Endodermal cell (in vitro differentiated cells): ENCODE data around the gene RAB25. TPM values are rescaled to one million over a fixed set of nuclear protein-coding genes. Genes with fewer than 3 reads are reported as not detected.

Experiments
- DNase-seq: peaks from one replicate; pipeline ENCODE4 v3.0.0-alpha.2; 2017
- H3K27ac ChIP-seq: 2 replicates; pipeline ENCODE4 v1.5.1; 2013; ENCODE audit warnings: mild to moderate bottlenecking, low read depth, low read length, moderate library complexity
- H3K27me3 ChIP-seq: 2 replicates; pipeline ENCODE4 v1.6.1; 2013; ENCODE audit warnings: mild to moderate bottlenecking, low read length, moderate library complexity; ENCODE audit not compliant: insufficient read depth, control insufficient read depth, poor library complexity, severe bottlenecking
- H3K36me3 ChIP-seq: 2 replicates; pipeline ENCODE4 v1.7.0; 2013; ENCODE audit warnings: mild to moderate bottlenecking, low read length, moderate library complexity; ENCODE audit not compliant: control insufficient read depth, insufficient read depth
- H3K4me1 ChIP-seq: one replicate; pipeline ENCODE4 v1.7.0; 2013; ENCODE audit warnings: low read length; ENCODE audit not compliant: control insufficient read depth, insufficient read depth
- H3K4me3 ChIP-seq: 2 replicates; pipeline ENCODE4 v1.5.1; 2013; ENCODE audit warnings: mild to moderate bottlenecking, low read length, moderate library complexity
- H3K9ac ChIP-seq: 2 replicates; pipeline ENCODE4 v1.6.1; 2013; ENCODE audit warnings: mild to moderate bottlenecking, low read length, moderate library complexity; ENCODE audit not compliant: poor library complexity, severe bottlenecking; ENCODE audit errors: extremely low read depth
- H3K9me3 ChIP-seq: 2 replicates; pipeline ENCODE4 v1.6.1; 2013; ENCODE audit warnings: mild to moderate bottlenecking, low read length, moderate library complexity; ENCODE audit not compliant: control insufficient read depth
- H3K27ac Mint-ChIP-seq: 2 replicates; pipeline ENCODE4 v1.8.0; 2020; ENCODE audit warnings: mixed read lengths
- H3K27me3 Mint-ChIP-seq: 2 replicates; pipeline ENCODE4 v1.8.0; 2021; ENCODE audit warnings: mild to moderate bottlenecking, mixed read lengths; ENCODE audit not compliant: insufficient read depth
- H3K36me3 Mint-ChIP-seq: 2 replicates; pipeline ENCODE4 v1.8.0; 2020; ENCODE audit warnings: low read depth, mixed read lengths
- H3K4me1 Mint-ChIP-seq: 2 replicates; pipeline ENCODE4 v1.8.0; 2020; ENCODE audit warnings: mixed read lengths
- H3K4me3 Mint-ChIP-seq: 2 replicates; pipeline ENCODE4 v1.8.0; 2020; ENCODE audit warnings: mild to moderate bottlenecking, moderate library complexity, mixed read lengths
- H3K9me3 Mint-ChIP-seq: 2 replicates; pipeline ENCODE4 v1.8.0; 2020; ENCODE audit warnings: mild to moderate bottlenecking, mixed read lengths
- CTCF ChIP-seq: fragments of 200-600 bp; sonication (generic); conservative IDR thresholded peaks from 2 replicates; pipeline ENCODE4 v1.5.0; 2021; ENCODE audit warnings: antibody characterized with exemption, mild to moderate bottlenecking
- WGBS, 2 experiments: methylation state at CpG; one replicate each; pipeline versions ENCODE4 v1.1.5 to v1.1.7; 2013; ENCODE audit warnings: missing lambda C conversion rate in 2 of 2, mixed read lengths in 1 of 2; ENCODE audit not compliant: insufficient coverage in 1 of 2, insufficient read length in 1 of 2; 5-methylcytosine and 5-hydroxymethylcytosine counted together
- total RNA-seq, 2 donors: library from RNA; stranded (reverse); fragmentation: NEBNext Ultra II Directional in 1 of 2; extraction: Animal tissue kit (Norgen Biotek cat#: 25700) in 1 of 2; gene quantifications; 2 replicates in 1 of 2; 3 replicates in 1 of 2; pipeline ENCODE4 v1.2.1, GENCODE V29; 2021

The RAB25 gene
- total RNA-seq, 2 donors from 2014 or later: 82.0 to 84.4 TPM

DNA sequence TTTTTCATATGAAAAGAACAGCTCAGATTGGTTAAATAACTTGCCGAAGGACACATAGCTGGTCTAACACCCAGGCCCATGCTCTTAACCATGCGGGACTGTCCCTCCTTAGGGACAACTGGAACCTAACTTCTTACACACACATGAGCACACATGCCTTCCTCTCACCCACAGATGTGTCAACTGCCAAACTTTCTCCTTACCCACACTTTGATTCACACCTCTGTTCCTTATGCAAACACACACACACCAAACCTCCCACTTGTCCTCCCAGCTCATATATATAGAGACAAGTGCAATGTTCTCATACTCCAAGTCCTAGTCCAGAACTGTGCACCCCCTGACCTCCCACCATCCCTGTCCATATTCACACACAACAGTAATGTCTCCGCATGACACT, 4.3 kb downstream of the RAB25 start:
- 91 to 95% methylated on average over 3 of the region's 3 CpGs for WGBS, 2 experiments

GRCh38 chr1:156065871-156066270, 4.9 kb downstream of the RAB25 start:
- no peak overlapping the region for H3K4me3 Mint-ChIP-seq
- Histone ChIP-seq H3K9me3 (no peaks in the 10 kb centered on the region), H3K36me3 (no peaks in the 10 kb centered on the region), H3K27ac (no peak overlapping the region), H3K4me3 (no peak overlapping the region), H3K4me1 (peaks cover 2% of the 10 kb centered on the region), H3K27me3 (no peaks in the 10 kb centered on the region), H3K9ac (no peak overlapping the region)
- no peaks in the 10 kb centered on the region for H3K27me3 Mint-ChIP-seq
- WGBS, 2 experiments: 77 to 78% methylated on average over 6 to 16 of the region's 16 CpGs
- H3K9me3 Mint-ChIP-seq: no peaks in the 10 kb centered on the region
- peaks cover 39% of the 10 kb centered on the region for H3K4me1 Mint-ChIP-seq
- DNase-seq: no peak
- H3K36me3 Mint-ChIP-seq: peaks cover 32% of the 10 kb centered on the region
- no peak for TF ChIP-seq CTCF
- H3K27ac Mint-ChIP-seq: no peak overlapping the region

More for the DNA sequence above, 4.3 kb downstream of the RAB25 start:
- peaks cover 29% of the 10 kb centered on the region for H3K36me3 Mint-ChIP-seq
- H3K9ac ChIP-seq: no peak overlapping the region
- peak overlapping the region; percentile 17 for H3K27ac Mint-ChIP-seq
- H3K9me3 ChIP-seq: no peaks in the 10 kb centered on the region
- no peak overlapping the region for H3K27ac ChIP-seq
- no peaks in the 10 kb centered on the region for H3K36me3 ChIP-seq
- peaks cover 41% of the 10 kb centered on the region for H3K4me1 Mint-ChIP-seq
- H3K4me3 Mint-ChIP-seq: no peak overlapping the region
- H3K27me3 Mint-ChIP-seq: no peaks in the 10 kb centered on the region
- H3K4me3 ChIP-seq: no peak overlapping the region
- no peak for TF ChIP-seq CTCF
- H3K9me3 Mint-ChIP-seq: no peaks in the 10 kb centered on the region
- no peak for DNase-seq
- H3K4me1 ChIP-seq: peaks cover 2% of the 10 kb centered on the region
- H3K27me3 ChIP-seq: no peaks in the 10 kb centered on the region

DNA sequence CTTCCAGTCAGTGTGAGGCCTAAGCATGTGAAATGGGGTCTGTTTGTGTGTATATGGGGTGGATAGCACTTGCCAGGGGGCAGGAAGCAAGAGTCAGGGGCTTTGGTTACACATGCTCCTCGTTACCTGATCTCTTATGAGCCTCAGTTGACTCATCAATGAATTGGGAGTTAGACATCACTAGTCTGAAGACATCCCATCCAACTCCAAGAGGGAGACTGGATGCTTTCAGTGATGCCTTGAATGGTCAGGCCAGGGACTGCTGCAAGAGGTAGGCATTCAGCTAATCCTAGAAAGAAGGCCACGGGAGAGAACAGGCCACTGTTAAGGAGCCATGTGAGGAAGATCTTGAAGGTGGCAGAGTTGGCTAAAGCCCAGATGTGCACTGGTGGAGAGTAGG, 6.3 kb downstream of the RAB25 start:
- Mint-ChIP-seq H3K27ac (no peak overlapping the region), H3K4me3 (no peak overlapping the region), H3K27me3 (no peaks in the 10 kb centered on the region), H3K9me3 (no peaks in the 10 kb centered on the region), H3K4me1 (peaks cover 31% of the 10 kb centered on the region), H3K36me3 (peaks cover 32% of the 10 kb centered on the region)
- H3K36me3 ChIP-seq: peaks cover under 1% of the 10 kb centered on the region
- H3K27ac ChIP-seq: no peak overlapping the region
- no peak for TF ChIP-seq CTCF
- 81 to 100% methylated on average over 2 of the region's 2 CpGs for WGBS, 2 experiments
- H3K9me3 ChIP-seq: no peaks in the 10 kb centered on the region
- H3K4me3 ChIP-seq: no peak overlapping the region
- no peak overlapping the region for H3K9ac ChIP-seq
- no peaks in the 10 kb centered on the region for H3K27me3 ChIP-seq
- peaks cover 2% of the 10 kb centered on the region for H3K4me1 ChIP-seq
- DNase-seq: no peak
